Mammary epithelial cell (primary cell): ENCODE results near the gene VAV3.

Experiments used
- EZH2 ChIP-seq: IDR thresholded peaks from 2 replicates; pipeline ENCODE4 v1.6.1; 2012; ENCODE audit warnings: low read length, inconsistent platforms, borderline replicate concordance
- TF ChIP-seq, protein P1 (sequence below), 2 donors: IDR thresholded peaks in 1 of 2; conservative IDR thresholded peaks in 1 of 2; 2 replicates each; pipeline ENCODE4 v1.5.1; 2011 to 2012; ENCODE audit warnings: inconsistent platforms in 2 of 2, low read length in 2 of 2, mild to moderate bottlenecking in 2 of 2, control low read depth in 1 of 2, low read depth in 1 of 2; ENCODE audit not compliant: insufficient read depth in 1 of 2; ENCODE audit errors: extremely low read depth in 1 of 2

DNA sequence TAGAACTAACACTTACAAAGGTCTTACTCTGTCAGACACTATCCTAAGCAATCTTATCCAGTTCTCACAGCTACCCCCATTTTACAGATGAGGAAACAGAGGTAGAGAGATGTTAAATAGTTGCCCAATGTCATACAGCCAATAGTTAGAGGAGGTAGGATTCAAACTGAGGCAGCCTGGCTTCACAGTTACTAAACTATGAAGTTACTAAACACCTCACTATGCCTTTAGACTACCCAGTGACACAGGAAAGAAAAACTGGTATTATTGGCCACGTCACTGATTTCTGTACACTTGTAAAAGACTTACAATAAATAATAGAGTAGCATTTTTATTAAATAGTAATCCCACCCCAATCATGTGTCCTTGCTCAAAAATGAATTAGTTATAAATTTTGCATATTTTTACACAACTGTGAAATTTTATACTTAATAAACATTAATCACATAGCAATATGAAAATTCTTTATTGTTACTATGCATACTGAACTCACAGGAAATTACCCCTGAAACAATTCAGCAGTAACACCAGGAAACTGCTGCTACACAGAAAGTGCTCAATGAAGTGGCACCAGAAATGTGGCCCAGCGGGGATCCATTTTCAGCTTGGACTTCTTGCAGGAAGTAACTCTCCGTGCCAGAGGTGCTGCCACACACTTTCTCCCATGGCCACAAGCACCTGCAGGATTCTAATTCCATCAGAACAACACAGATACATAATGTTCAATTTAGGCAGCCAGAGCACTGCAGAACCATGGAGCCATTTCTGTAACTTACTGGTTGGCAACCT, 69.4 kb downstream of the VAV3 start:
- TF ChIP-seq, protein P1, sequence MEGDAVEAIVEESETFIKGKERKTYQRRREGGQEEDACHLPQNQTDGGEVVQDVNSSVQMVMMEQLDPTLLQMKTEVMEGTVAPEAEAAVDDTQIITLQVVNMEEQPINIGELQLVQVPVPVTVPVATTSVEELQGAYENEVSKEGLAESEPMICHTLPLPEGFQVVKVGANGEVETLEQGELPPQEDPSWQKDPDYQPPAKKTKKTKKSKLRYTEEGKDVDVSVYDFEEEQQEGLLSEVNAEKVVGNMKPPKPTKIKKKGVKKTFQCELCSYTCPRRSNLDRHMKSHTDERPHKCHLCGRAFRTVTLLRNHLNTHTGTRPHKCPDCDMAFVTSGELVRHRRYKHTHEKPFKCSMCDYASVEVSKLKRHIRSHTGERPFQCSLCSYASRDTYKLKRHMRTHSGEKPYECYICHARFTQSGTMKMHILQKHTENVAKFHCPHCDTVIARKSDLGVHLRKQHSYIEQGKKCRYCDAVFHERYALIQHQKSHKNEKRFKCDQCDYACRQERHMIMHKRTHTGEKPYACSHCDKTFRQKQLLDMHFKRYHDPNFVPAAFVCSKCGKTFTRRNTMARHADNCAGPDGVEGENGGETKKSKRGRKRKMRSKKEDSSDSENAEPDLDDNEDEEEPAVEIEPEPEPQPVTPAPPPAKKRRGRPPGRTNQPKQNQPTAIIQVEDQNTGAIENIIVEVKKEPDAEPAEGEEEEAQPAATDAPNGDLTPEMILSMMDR (conservative IDR thresholded peaks at IDR 0.05 in 1 of 2, IDR thresholded peaks at IDR 0.05 in 1 of 2; ENCODE audit: extremely low read depth in 1 of 2, insufficient read depth in 1 of 2, low read depth in 1 of 2, low read length in 2 of 2) = no peak
- no peak for TF ChIP-seq EZH2
